HepG2 (cell line): ENCODE data around the gene IGF2. TPM values are rescaled to one million over a fixed set of nuclear protein-coding genes. Genes with fewer than 3 reads are reported as not detected.

ENCODE experiments used
- ATAC-seq: fragments of 200-7000 bp; cut with Tn5 transposase; 3 replicates; pipeline ENCODE4 v1.9.1; 2020; ENCODE audit warnings: mild to moderate bottlenecking, moderate library complexity
- BruUV-seq: library from RNA; stranded (reverse); fragments of 400-500 nt; replicated peaks from 2 replicates; lab custom pipeline; 2021; lab: Mats Ljungman, UMichigan
- CTCF ChIA-PET: fragments of 300-600 bp; formaldehyde crosslinking; extraction: SDS; loops from one replicate; lab custom pipeline; 2021; ENCODE audit warnings: low total read pairs, inconsistent platforms, low intra/inter-chr PET ratio; lab: Yijun Ruan, JAX
- POLR2A ChIA-PET: fragments of 350-600 bp; sonication (Branson Sonifier 250); formaldehyde crosslinking; loops from one replicate; lab custom pipeline; 2020; ENCODE audit warnings: antibody characterized with exemption, inconsistent platforms; lab: Yijun Ruan, JAX
- DNase-seq: peaks from one replicate; pipeline ENCODE4 v3.0.0-alpha.2; 2015; ENCODE audit warnings: low spot score
- FAIRE-seq: peaks from 3 replicates; lab custom pipeline; 2011; peaks lifted over from hg19 to GRCh38; lab: Jason Lieb, UNC
- H2AFZ ChIP-seq: one replicate; pipeline ENCODE4 v1.6.1; 2011; ENCODE audit warnings: low read length, inconsistent platforms
- H3K27ac ChIP-seq: fragments of 300-600 bp; 3 replicates; pipeline ENCODE4 v1.8.0; 2011; ENCODE audit warnings: mixed run types, mild to moderate bottlenecking, mixed read lengths, low read length, inconsistent platforms; ENCODE audit not compliant: insufficient read depth; ENCODE audit errors: extremely low read length
- H3K27me3 ChIP-seq, 2 experiments: fragments of 200-600 bp in 1 of 2; 2 replicates in 1 of 2; 3 replicates in 1 of 2; pipeline versions ENCODE4 v1.6.0 to v1.8.0; 2011; ENCODE audit warnings: low read length in 2 of 2, mild to moderate bottlenecking in 2 of 2, moderate library complexity in 2 of 2, inconsistent platforms in 1 of 2; ENCODE audit not compliant: insufficient read depth in 2 of 2, control insufficient read depth in 1 of 2
- H3K36me3 ChIP-seq, 2 experiments: fragments of 200-600 bp in 1 of 2; replicated peaks in 1 of 2; 2 replicates in 1 of 2; 3 replicates in 1 of 2; pipeline versions ENCODE4 v1.5.1 to v1.8.0; 2011; ENCODE audit warnings: low read length in 2 of 2, inconsistent platforms in 1 of 2; ENCODE audit not compliant: insufficient read depth in 2 of 2, control insufficient read depth in 1 of 2
- H3K4me1 ChIP-seq: 2 replicates; pipeline ENCODE4 v1.5.1; 2012; ENCODE audit warnings: low read length, inconsistent platforms; ENCODE audit not compliant: insufficient read depth
- H3K4me2 ChIP-seq: 2 replicates; pipeline ENCODE4 v1.6.0; 2011; ENCODE audit warnings: low read depth, low read length, inconsistent platforms
- H3K4me3 ChIP-seq, 3 experiments: fragments of 200-600 bp in 1 of 3; sonication (generic), shearing (Covaris generic) in 1 of 3; replicated peaks in 1 of 3; 2 replicates each; pipeline ENCODE4 v1.5.1; 2011 to 2016; ENCODE audit warnings: low read length in 3 of 3, inconsistent platforms in 2 of 3, low read depth in 2 of 3, mild to moderate bottlenecking in 2 of 3, control low read depth in 1 of 3, mixed read lengths in 1 of 3; ENCODE audit not compliant: insufficient read depth in 1 of 3
- H3K79me2 ChIP-seq: one replicate; pipeline ENCODE4 v1.6.1; 2011; ENCODE audit warnings: low read length, inconsistent platforms; ENCODE audit not compliant: insufficient read depth
- H3K9ac ChIP-seq: 2 replicates; pipeline ENCODE4 v1.6.0; 2011; ENCODE audit warnings: mild to moderate bottlenecking, low read depth, low read length, inconsistent platforms; ENCODE audit not compliant: insufficient read depth
- H3K9me3 ChIP-seq: 2 replicates; pipeline ENCODE4 v1.5.1; 2012; ENCODE audit warnings: mild to moderate bottlenecking, low read length
- H4K20me1 ChIP-seq: 2 replicates; pipeline ENCODE4 v1.6.0; 2011; ENCODE audit warnings: inconsistent platforms, mild to moderate bottlenecking, low read length, moderate library complexity; ENCODE audit not compliant: insufficient read depth
- GLI4 ChIP-seq: sonication (generic); formaldehyde crosslinking; IDR thresholded peaks from 2 replicates; pipeline ENCODE4 v1.5.1; 2020; ENCODE audit warnings: missing genetic modification reagents, mild to moderate bottlenecking, moderate library complexity, borderline replicate concordance
- SMARCC2 ChIP-seq: fragments of 450-650 bp; IDR thresholded peaks from 2 replicates; pipeline ENCODE4 v1.6.1; 2017; ENCODE audit warnings: antibody characterized with exemption, mild to moderate bottlenecking
- SNAPC2 ChIP-seq: sonication (generic); formaldehyde crosslinking; IDR thresholded peaks from 2 replicates; pipeline ENCODE4 v1.8.1; 2022; ENCODE audit warnings: mild to moderate bottlenecking, missing genetic modification reagents
- ZNF20 ChIP-seq: sonication (generic); formaldehyde crosslinking; IDR thresholded peaks from 2 replicates; pipeline ENCODE4 v1.4.0; 2020; ENCODE audit warnings: mild to moderate bottlenecking, moderate library complexity, missing genetic modification reagents
- ZNF225 ChIP-seq: sonication (generic); formaldehyde crosslinking; IDR thresholded peaks from 2 replicates; pipeline ENCODE4 v1.4.0; 2020; ENCODE audit warnings: mild to moderate bottlenecking, missing genetic modification reagents
- ZNF24 ChIP-seq: fragments of 450-650 bp; IDR thresholded peaks from 2 replicates; pipeline ENCODE4 v1.6.1; 2017; ENCODE audit warnings: antibody characterized with exemption, mild to moderate bottlenecking
- ZNF3 ChIP-seq: IDR thresholded peaks from 2 replicates; pipeline ENCODE4 v1.7.0; 2017; ENCODE audit warnings: inconsistent platforms
- ZNF30 ChIP-seq: sonication (generic); formaldehyde crosslinking; IDR thresholded peaks from 2 replicates; pipeline ENCODE4 v1.5.0; 2020; ENCODE audit warnings: mild to moderate bottlenecking, missing genetic modification reagents
- ZNF737 ChIP-seq: sonication (generic); formaldehyde crosslinking; IDR thresholded peaks from 2 replicates; pipeline ENCODE4 v1.5.0; 2020; ENCODE audit warnings: missing genetic modification reagents, mild to moderate bottlenecking, borderline replicate concordance
- ZNF746 ChIP-seq: sonication (generic); formaldehyde crosslinking; IDR thresholded peaks from 2 replicates; pipeline ENCODE4 v1.8.0; 2022; ENCODE audit warnings: mild to moderate bottlenecking, missing genetic modification reagents
- WGBS: methylation state at CpG from one replicate; pipeline ENCODE4 v1.1.6; 2017; ENCODE audit warnings: low lambda C conversion rate; 5-methylcytosine and 5-hydroxymethylcytosine counted together
- in situ Hi-C: cut with HindIII; loops from 2 replicates; pipeline ENCODE4 v1.10.0; 2017; ENCODE audit warnings: low pct_unique_long_range_greater_than_20kb; ENCODE audit not compliant: extremely low pct_ligation_motif_present
- intact Hi-C: fragments of 100-400 bp; cut with micrococcal nuclease; formaldehyde crosslinking; loops from one replicate; pipeline ENCODE4 v1.10.0; 2022; ENCODE audit not compliant: unreplicated experiment
- polyA plus RNA-seq, 8 experiments: library from polyadenylated mRNA; depleted of rRNA in 3 of 8; stranded (reverse) in 7 of 8; unstranded in 1 of 8; fragments of >200 nt; fragmentation: Illumina TruSeq in 4 of 8; extraction: Trizol in 4 of 8; gene quantifications; 2 replicates each; pipeline versions ENCODE4 v1.2.1 to v1.2.3, GENCODE V29; 2011 to 2016; ENCODE audit warnings: low read depth in 4 of 8, missing spikeins in 1 of 8, mixed read lengths in 1 of 8; ENCODE audit not compliant: insufficient read depth in 1 of 8
- total RNA-seq, 5 experiments: library from RNA; depleted of rRNA; stranded (reverse); fragments of >200 nt; fragmentation: Illumina TruSeq; extraction: Trizol; gene quantifications; 2 replicates each; pipeline ENCODE4 v1.2.3, GENCODE V29; 2016; ENCODE audit warnings: low read depth in 1 of 5
- TF ChIP-seq, protein P1 (sequence below): sonication (generic); formaldehyde crosslinking; IDR thresholded peaks from 2 replicates; pipeline ENCODE4 v1.4.0; 2020; ENCODE audit warnings: missing genetic modification reagents

The IGF2 gene
- total and polyA plus RNA-seq, 2 of the 13 experiments (the other 11 are each of a cell fraction or from before 2014, with no cell fraction given) = 79.1 to 254 TPM

GRCh38 chr11:2107941-2108630 is 31.1 kb downstream of the IGF2 start:
- H3K4me1 ChIP-seq = peaks cover 49% of the 10 kb centered on the region
- ATAC-seq (no peak), DNase-seq (no peak), FAIRE-seq (no peak)
- H3K27ac ChIP-seq = no peak overlapping the region
- in situ Hi-C loops (no loop called here), intact Hi-C loops (no loop called here)
- H3K36me3 ChIP-seq = no peaks in the 10 kb centered on the region
- CTCF ChIA-PET = no interaction called here
- no TSS peak for BruUV-seq
- POLR2A ChIA-PET = no interaction called here
- H3K4me3 ChIP-seq = no peak overlapping the region
- H3K4me2 ChIP-seq = no peak overlapping the region
- H3K9me3 ChIP-seq = no peaks in the 10 kb centered on the region
- H3K9ac ChIP-seq = no peak overlapping the region
- H3K79me2 ChIP-seq = no peaks in the 10 kb centered on the region
- 86% methylated on average over 8 of the region's 8 CpGs for WGBS
- no peaks in the 10 kb centered on the region for H4K20me1 ChIP-seq
- H2AFZ ChIP-seq = no peak overlapping the region
- H3K27me3 ChIP-seq = no peaks in the 10 kb centered on the region
- TF ChIP-seq ZNF24 (no peak), ZNF3 (CRISPR knock-in tag) (no peak), ZNF225 (CRISPR knock-in tag) (no peak)

GRCh38 chr11:2107521-2107920 is 31.7 kb downstream of the IGF2 start:
- TF ChIP-seq SMARCC2 (no peak), ZNF20 (CRISPR knock-in tag) (no peak), ZNF737 (CRISPR knock-in tag) (no peak), GLI4 (CRISPR knock-in tag) (no peak), SNAPC2 (CRISPR knock-in tag) (no peak), ZNF30 (no peak), ZNF746 (CRISPR knock-in tag) (no peak)
- TF ChIP-seq, protein P1, sequence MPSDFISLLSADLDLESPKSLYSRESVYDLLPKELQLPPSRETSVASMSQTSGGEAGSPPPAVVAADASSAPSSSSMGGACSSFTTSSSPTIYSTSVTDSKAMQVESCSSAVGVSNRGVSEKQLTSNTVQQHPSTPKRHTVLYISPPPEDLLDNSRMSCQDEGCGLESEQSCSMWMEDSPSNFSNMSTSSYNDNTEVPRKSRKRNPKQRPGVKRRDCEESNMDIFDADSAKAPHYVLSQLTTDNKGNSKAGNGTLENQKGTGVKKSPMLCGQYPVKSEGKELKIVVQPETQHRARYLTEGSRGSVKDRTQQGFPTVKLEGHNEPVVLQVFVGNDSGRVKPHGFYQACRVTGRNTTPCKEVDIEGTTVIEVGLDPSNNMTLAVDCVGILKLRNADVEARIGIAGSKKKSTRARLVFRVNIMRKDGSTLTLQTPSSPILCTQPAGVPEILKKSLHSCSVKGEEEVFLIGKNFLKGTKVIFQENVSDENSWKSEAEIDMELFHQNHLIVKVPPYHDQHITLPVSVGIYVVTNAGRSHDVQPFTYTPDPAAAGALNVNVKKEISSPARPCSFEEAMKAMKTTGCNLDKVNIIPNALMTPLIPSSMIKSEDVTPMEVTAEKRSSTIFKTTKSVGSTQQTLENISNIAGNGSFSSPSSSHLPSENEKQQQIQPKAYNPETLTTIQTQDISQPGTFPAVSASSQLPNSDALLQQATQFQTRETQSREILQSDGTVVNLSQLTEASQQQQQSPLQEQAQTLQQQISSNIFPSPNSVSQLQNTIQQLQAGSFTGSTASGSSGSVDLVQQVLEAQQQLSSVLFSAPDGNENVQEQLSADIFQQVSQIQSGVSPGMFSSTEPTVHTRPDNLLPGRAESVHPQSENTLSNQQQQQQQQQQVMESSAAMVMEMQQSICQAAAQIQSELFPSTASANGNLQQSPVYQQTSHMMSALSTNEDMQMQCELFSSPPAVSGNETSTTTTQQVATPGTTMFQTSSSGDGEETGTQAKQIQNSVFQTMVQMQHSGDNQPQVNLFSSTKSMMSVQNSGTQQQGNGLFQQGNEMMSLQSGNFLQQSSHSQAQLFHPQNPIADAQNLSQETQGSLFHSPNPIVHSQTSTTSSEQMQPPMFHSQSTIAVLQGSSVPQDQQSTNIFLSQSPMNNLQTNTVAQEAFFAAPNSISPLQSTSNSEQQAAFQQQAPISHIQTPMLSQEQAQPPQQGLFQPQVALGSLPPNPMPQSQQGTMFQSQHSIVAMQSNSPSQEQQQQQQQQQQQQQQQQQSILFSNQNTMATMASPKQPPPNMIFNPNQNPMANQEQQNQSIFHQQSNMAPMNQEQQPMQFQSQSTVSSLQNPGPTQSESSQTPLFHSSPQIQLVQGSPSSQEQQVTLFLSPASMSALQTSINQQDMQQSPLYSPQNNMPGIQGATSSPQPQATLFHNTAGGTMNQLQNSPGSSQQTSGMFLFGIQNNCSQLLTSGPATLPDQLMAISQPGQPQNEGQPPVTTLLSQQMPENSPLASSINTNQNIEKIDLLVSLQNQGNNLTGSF (CRISPR knock-in tag) = no peak
- H3K4me2 ChIP-seq = no peak overlapping the region
- no peak overlapping the region for H3K4me3 ChIP-seq
- no peak overlapping the region for H3K9ac ChIP-seq
- H3K9me3 ChIP-seq = no peaks in the 10 kb centered on the region
- no peak overlapping the region for H2AFZ ChIP-seq
- ChIA-PET CTCF (no interaction called here), POLR2A (no interaction called here)
- FAIRE-seq (no peak), DNase-seq (no peak), ATAC-seq (no peak)
- BruUV-seq = no TSS peak
- no peak overlapping the region for H3K27ac ChIP-seq
- no peaks in the 10 kb centered on the region for H3K27me3 ChIP-seq
- H4K20me1 ChIP-seq = no peaks in the 10 kb centered on the region
- H3K4me1 ChIP-seq = peaks cover 55% of the 10 kb centered on the region
- 56% methylated on average over 3 of the region's 4 CpGs for WGBS
- in situ Hi-C loops (no loop called here), intact Hi-C loops (no loop called here)
- no peaks in the 10 kb centered on the region for H3K36me3 ChIP-seq
- H3K79me2 ChIP-seq = no peaks in the 10 kb centered on the region
